Stimulated activated CD4-positive, alpha-beta T cell treated with anti-CD3 and anti-CD28 coated beads, Interleukin-2, amount 100 ng/mL, for 24 hours (primary cell): ENCODE data around the gene ARID3C.

Source experiments
- DNase-seq, 2 donors: peaks; one replicate each; pipeline ENCODE4 v3.0.0-alpha.2; 2020

The ARID3C gene

DNA sequence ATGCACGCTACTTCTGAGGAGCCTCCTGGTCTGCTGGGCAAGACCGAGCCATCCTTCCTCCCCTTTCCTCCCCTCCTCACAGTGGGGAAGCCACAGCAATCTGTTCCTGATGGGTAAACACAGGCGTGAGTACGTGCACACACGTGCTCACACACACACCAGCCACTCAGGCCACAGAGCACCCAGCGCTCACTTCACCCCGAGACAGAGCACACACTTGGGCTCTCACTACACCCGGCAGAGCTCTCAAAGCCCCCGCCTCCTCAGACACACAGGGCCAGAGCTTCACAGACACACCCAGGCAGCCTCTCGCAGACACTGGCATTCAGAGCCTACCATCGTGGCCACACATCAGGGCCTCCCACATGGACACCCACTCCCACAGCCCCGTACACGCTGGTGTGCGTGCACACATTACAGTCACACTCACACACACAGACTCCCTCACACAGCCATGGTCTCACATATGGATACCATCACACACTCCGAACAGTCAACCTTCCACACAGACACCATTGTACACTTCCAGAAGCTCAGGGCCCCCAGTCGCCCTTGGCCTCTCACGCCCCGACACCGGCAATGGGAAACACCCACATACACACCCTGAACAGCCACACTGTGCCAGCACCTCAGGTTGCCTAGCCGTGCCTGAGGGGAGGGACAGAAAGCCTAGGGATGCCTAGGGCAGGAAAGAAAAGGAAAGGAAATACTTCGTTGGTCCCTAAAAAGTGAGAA, 52.8 kb downstream of the ARID3C start:
- no peak for DNase-seq

DNA sequence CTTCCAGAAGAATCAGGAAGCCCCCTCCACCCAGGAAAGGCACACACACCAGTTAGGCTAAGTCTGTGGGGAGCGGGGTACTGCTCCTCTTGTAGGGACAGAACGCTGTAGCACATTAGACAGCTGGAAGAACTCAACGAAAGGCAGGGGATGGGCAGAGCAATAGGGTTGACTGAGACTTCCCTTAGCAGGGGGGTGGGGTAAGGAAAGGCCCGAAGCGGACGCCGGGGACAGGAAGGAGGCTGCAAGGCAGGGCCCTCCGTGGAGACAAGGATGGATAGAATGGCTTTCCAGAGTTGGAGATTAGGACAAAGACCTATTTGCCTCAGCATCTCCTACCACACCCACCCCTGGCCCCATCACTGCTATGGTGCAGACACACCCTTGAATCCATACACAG, 53.6 kb downstream of the ARID3C start:
- no peak for DNase-seq

DNA sequence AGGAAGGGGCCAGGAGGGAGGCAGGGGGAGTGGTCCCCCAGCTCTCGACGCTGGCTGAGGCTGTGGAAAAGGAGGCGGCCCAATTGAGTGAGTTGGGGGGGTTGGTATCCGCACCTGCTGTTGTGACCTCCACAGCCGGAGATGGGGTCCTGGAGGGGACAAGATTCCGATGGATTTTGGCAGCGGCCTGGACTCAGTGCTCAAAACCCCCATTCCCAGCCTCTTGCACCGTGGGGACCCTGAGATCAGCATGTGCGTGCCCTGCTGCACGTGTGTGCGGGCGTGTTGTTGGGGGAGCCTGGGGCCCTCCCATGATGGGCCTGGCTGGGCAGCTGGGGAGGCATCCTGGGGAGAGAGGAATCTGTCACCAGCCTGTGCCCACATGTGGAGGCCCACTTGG, 54.3 kb downstream of the ARID3C start:
- no peak for DNase-seq

DNA sequence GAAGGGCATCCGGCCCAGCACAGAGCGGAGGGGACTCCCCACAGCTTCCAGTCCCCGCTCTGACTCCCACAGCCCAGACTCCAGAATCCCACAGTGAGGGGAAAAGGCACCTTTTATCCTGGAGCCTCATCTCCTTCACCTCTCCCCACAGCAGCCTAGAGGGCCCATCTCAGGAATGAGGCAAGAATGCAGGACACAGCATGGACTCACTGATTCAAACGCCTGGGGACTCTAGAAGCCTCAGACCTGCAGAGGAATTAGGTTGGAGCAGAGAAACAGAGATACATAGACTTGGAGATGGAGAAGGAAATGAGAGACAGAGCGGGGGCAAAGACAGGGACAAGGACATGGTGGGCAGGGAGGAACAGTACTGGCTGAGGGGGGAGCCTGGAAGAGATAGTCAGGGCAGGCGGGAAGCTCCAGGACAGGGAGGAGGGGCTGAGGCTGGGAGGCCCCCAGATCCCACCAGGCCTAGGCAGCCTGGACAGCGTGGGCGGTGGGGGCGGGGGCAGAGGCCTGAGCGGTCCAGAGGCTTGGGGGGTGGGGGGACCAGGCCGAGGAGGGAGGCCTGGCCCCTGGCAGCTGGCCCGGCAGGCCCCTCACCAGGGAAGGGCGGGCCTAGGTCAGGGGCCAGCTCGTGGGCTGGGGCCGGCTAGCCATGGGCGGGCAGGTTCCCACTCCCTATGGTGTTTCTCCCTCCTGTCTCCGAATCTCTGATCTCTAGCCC, 55.1 kb downstream of the ARID3C start:
- DNase-seq = no peak

DNA sequence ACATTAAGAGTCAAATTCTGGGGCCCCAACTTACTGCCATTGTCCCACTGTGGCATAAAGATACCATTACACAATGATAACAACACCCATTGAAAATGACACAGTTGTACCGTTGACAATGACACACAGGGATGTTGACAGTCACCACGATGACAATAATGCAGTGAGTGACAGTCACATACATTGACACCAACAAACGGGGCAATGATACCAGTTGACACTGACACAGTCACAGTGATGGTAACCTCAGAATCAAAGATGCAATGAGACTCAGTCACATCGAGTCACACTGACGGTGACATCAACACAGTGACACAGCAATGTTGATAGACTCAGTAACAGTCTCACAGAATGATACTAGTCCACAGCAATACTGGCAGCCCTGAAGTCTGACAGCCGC, 56.2 kb downstream of the ARID3C start:
- no peak for DNase-seq

DNA sequence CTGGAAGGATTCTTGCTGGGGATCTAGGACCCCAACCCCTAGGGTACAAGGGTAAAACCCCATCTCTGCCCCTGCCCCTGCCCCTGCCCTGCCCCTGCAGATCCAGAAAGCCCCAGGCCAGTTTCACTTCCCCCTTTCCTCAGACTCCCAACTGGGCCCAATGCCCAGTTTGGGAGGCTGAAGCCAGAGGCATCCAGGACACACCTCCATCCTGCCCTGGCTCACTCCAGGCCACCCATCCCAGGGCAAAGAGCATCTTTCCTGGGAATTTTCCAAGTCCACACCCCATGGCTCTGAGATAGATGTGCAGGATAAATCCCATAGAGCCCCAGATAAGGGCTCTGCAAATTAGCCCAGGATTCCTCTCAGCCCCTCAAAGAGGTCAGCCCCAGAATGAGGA, 56.8 kb downstream of the ARID3C start:
- DNase-seq = no peak

DNA sequence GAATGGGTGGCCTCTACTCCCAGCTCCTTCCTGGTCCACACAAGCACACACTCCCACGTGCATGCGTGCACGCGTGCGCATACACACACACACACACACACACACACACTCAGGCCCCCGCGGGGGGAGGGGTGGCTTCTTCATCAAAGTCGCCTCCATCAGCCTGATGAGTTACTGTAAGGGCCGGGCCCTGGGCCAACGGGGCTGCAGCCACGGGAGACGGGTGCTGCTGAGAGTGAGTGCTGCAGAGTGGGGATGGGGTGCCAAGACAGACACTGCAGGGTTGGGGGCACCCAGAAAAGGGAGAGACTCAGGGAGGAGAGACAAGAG, 57.4 kb downstream of the ARID3C start:
- no peak for DNase-seq
